HuH-7.5 (cell line): Measurements from ENCODE around the gene KYAT1.
"Not testable (repeated sequence)": the region's sequence is repeated elsewhere in the genome, so short reads cannot be mapped to it uniquely, and the experiment has no call there.

Experiments used
- DNase-seq: peaks from one replicate; pipeline ENCODE4 v3.0.0; 2011; ENCODE audit warnings: low spot score

The KYAT1 gene

DNA sequence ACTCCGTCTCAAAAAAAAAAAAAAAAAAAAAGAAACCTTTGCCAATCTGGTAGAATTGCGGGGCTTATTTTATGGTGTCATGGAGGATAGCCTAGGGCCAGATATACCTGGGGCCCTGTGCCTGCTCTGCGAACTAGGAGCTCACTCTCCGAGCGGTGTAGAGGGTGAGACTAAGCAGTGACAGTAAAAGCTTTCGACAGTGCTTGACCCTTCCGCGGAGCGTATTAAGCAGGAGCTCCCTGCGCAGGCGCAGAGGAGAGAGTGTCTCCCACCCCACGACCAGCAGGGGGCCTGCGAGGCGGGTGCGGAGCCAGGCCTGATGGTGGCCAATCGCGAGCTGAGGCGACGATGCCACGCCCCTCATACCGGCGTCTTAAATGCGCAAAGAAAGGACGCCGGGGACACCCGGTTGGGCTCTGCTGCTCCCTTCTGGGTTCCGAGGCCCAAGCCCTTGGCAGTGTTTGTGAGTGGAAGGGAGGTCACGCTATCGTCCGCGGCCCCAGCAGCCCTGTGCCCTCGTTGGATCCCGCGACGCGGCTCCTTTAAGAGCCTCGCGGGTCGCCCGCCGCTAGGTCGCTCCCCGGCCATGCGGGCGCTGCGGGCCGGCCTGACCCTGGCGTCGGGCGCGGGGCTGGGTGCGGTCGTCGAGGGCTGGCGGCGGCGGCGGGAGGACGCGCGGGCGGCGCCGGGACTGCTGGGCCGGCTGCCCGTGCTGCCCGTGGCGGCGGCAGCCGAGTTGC lies 63.5 kb downstream of the KYAT1 start, which contains the start of gene ENDOG:
ENDOG (plus strand) TSS at position 402 of the 740 bp plus-strand sequence; CDS start at position 587, 185 bp downstream.
- DNase-seq: peak; percentile 100

- DNase-seq: no peak
These were observed 70.9 kb downstream of the KYAT1 start for GRCh38 chr9:128810873-128811272.

GRCh38 chr9:128809831-128810230 lies 71.9 kb downstream of the KYAT1 start:
- DNase-seq: no peak

DNA sequence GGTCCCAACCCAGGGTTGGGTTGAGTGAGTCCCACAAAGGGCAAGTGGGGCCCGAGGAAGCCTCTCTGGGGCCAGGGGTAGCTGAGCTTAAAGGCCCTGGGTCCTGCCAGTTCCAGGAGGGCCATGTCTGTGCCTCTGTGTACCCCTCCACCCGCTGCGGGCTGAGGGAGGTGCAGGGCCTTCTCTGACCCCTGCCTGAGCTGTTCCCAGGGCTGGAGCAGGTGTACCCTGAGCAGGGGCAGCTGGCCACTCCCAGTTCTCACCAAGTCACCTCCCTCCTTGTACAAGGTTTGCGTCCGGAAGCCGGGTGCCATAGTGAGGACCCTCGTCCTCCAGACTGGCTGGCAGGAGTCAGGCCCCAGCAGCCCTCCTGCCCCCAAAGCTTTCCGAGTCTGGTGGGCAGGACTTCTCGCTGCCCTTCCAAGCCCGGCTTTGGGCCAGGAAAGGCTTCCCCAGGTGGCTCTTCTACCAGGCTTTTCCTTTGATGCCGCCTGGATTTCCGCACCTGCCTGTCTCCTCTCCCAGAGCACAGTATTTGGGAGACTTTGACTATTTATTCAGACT lies 72.6 kb downstream of the KYAT1 start:
- no peak for DNase-seq

DNA sequence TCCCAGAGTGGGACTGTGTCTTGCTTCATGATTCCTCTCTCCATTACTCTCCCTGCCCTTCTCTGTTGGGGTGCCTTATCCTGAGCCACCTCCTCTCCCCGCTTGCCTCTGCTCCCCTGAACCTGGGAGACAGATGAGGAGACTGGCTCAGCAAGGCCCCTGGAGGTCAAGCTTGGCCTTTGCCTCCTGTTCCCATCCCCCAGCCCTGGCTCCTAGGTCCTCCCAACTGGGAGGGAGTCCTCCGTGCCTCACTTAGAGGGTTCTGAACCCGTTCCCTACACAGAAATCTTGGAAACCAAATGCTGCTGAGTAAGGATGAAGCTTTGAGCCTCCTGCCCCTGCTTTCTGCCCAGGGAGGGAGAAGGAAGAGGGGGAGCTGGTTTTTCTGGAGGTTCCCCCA lies 73.2 kb downstream of the KYAT1 start:
- DNase-seq: no peak

GRCh38 chr9:128807827-128808226 lies 73.9 kb downstream of the KYAT1 start:
- DNase-seq: no peak

DNA sequence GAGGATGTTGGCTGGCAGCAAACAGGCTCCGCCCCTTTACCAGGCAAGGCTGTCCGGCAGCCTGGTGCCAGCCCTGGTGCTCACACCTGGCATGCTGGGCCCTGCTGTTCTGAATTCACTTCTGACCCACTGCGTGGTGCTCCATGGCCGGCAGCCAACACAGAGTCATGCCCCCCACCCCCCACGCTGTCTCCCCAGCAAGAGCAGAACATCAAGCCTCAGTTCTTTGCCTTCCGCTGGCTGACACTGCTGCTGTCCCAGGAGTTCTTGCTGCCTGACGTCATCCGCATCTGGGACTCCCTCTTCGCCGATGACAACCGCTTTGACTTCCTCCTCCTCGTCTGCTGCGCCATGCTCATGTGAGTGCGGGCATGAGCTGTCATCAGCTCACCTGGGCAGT lies 76.1 kb downstream of the KYAT1 start:
- DNase-seq: no peak

- no peak for DNase-seq
These were observed 79.3 kb downstream of the KYAT1 start for GRCh38 chr9:128802482-128802881.

- no peak for DNase-seq
These were observed 81.7 kb downstream of the KYAT1 start for GRCh38 chr9:128800061-128800460.

DNA sequence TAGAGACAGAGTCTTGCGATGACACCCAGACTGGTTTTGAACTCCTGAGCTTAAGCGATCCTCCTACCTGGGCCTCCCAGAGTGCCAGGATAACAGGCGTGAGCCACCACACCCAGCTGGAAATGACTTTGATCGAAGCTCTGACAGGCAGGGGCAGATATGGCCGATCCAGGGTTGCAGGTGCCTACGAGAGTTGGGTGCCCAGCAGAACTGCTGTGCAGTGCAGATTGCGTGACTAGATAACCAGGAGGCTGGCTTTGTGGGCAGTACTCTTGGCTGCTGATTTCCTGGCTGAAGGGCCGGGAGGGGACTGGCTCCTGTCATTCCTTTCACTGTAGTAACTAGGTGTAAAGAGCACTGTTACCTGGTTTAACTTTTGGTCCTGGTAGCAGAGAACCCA lies 82.9 kb downstream of the KYAT1 start:
- DNase-seq: no peak

GRCh38 chr9:128794961-128795360 lies 86.8 kb downstream of the KYAT1 start:
- not testable (repeated sequence) for DNase-seq

GRCh38 chr9:128792978-128793686 lies 88.6 kb downstream of the KYAT1 start:
- no peak for DNase-seq

- DNase-seq: no peak
These were observed 89.6 kb downstream of the KYAT1 start for GRCh38 chr9:128792134-128792533.

GRCh38 chr9:128790536-128790935 lies 91.2 kb downstream of the KYAT1 start:
- DNase-seq: no peak

GRCh38 chr9:128788445-128788844 lies 93.3 kb downstream of the KYAT1 start:
- DNase-seq: no peak

DNA sequence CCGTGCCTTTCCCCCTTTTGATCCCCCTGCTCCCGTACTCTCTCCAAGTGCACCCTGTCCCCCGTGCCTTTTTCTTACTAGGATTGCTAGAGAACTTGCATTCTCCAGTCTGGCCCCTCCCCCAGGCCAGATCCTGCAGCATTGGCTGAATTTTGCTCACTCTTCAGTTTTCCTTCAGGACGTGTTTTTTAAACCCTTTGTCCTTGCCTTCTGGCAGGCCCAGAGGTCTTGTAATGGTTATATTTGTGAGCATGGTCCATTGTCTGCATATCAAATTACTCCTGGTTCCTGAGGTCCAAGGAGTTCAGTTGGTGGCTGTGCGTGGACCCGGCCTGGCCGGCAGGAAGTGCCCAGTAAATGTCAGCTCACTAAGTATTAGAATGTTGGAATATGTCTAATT lies 94.1 kb downstream of the KYAT1 start:
- DNase-seq: no peak

DNA sequence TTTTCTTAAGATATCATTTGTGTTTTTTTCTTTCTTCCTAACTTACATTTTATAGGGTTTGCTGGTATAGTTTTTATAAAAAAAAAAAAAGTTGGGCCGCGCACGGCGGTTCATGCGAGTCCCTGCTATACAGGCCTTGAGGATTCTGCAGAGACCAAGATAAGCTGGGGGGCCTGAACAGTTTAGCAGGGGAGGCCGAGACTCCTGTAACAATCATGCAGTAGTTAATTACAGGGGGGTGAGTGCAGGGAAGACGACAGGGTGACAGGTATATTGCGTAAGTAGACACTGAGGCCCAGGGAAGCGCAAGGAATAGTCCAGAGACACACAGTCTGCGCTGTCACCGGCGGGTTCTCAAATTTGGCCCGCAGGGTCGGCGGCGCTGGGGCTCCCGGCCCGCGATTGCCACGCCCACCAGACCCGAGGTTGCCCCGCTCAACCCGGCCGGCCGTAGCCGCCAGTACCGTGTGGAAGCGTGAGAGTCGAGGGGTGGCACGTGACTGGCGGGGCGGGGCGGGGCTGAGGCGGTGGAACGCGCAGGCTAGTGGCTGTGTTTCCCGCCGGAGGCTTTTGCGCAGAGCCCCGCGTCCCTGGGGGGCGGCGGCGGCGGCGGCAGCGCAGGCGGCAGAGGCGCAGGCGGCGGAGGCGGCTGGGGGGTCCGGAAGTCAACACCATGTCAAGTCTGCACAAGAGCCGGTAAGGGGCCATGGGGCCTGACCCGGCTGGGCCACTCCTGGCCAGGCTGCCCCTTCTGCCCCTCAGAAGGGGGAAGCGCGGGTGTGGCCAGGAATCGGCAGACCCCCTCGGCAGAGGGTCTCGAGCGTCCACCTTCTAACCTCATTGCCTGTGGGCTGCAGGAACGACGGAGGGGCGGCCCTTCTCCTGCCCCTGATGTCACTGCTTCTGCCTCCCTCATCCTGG lies 94.8 kb downstream of the KYAT1 start, which contains the start of gene TBC1D13:
TBC1D13 (plus strand) TSS at position 573 of the 921 bp plus-strand sequence; CDS start at position 674, 101 bp downstream.
- DNase-seq: peak; percentile 94

DNA sequence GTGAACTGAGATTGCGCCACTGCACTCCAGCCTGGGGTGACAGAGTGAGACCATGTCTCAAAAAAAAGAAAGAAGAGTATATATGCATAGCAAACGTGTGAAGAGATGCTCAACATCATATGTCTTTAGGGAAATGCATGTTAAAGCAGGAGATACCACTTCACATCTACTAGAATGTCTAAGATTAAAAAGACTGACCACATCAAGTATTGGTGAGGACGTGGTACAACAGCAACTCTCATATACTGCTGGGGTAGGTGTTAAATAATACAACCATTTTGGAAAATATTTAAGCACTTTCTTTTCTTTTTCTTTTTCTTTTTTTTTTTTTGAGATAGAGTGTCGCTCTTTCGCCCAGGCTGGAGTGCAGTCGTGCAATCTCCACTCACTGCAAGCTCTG lies 96.3 kb downstream of the KYAT1 start:
- DNase-seq: no peak
